T-helper 1 cell (primary cell): Measurements from ENCODE around the gene SLC8A1.

Source experiments
- DNase-seq, 5 donors: peaks; one replicate each; pipeline ENCODE4 v3.0.0-alpha.2; 2012 to 2020

Gene SLC8A1

GRCh38 chr2:40300391-40300790 is 151.5 kb downstream of the SLC8A1 start:
- no peak for DNase-seq

- DNase-seq: no peak
Observed at GRCh38 chr2:40299781-40300180, 152.1 kb downstream of the SLC8A1 start.

DNA sequence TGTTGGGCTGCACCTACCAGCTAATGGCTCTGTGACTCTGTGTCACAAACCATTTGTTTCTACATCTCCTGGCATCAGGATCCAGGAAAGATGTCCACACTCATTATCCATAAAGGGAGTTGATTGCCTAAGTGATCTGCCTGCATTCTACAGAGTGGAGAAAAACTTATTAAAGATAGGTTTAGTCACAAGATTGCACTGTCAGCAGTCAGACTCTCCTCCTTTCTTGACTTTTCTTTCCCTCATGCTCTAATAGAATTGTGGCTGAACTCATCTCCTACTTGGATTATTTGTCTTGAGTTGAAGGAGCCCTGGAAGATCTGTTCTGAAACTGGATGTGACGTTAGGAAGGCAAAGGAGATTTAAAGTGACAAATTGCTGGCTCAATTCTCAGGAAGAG is 152.7 kb downstream of the SLC8A1 start:
- DNase-seq: no peak

DNA sequence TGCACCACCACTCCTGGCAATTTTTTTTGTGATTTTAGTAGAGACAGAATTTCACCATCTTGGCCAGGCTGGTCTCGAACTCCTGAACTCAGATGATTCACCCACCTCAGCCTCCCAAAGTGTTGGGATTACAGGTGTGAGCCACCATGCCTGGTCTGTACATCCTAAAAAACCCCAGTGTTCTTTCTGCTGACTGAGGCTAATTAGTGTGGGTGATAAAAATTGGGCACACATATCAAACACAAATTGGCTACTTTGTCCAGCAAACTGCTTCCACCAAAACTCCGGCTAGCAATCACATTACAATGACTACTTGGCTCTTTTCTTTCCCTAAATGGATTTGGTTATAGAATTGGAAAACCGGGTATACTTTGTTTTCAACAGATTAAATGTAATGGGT is 153.9 kb downstream of the SLC8A1 start:
- DNase-seq: no peak

GRCh38 chr2:40292291-40292690 is 159.6 kb downstream of the SLC8A1 start:
- no peak for DNase-seq

GRCh38 chr2:40289771-40290404 is 162.0 kb downstream of the SLC8A1 start:
- no peak for DNase-seq

GRCh38 chr2:40287773-40288172 is 164.1 kb downstream of the SLC8A1 start:
- DNase-seq: no peak

DNA sequence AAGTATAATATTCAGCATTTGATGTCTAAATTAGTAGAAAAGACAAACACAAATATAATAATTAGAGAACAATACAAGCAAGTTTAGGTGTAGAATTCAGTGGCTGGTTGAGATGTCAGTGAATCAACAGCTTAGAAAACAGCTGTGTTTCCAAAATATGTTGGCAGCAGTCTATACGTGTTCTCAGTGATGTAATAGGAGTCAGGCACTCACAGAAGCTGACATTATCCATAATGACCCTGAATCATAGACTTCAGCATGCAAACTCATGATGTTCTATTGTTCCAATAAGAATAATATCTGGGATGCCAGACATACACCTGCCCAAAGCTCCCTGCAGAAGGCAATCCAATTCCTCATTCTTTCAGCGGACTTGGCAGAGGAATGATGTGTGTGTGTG is 164.7 kb downstream of the SLC8A1 start:
- no peak for DNase-seq

DNA sequence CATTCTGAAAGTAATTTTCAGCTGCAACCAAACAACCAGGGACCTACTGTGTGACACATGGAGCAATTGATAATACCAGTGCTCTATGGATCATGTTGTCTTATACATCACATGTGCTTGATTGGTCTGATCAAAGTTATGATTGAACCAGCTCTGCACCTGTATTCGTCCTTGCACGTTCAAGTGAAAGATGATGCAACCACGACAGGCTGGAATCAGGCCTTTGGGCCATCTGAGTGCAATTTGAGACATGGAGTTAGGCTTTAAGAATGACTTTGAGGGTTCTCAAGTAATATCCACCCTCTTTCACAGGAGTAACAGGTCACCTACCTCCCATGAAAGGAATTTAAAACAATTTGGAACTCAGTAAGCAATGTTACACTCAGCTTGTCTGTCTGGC is 165.2 kb downstream of the SLC8A1 start:
- DNase-seq: no peak

DNA sequence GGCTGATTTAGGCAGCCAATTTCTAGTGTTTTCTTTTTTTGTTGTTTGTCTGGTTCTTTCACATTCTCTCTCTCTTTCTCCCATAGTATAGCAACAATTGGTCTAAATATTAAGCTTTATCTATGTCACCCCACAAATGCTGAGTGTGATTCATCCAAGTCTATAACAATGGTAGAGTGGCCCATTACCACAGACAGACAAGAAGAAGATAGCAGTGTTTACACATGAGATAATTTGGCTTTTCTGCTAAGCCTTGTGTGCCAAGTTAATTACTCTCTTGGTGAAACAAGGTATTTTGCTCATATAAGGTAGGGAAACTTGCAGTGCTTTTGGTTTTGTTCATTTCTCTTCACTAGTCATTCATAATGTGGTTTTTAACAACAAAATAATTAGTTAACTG is 166.5 kb downstream of the SLC8A1 start:
- no peak for DNase-seq

DNA sequence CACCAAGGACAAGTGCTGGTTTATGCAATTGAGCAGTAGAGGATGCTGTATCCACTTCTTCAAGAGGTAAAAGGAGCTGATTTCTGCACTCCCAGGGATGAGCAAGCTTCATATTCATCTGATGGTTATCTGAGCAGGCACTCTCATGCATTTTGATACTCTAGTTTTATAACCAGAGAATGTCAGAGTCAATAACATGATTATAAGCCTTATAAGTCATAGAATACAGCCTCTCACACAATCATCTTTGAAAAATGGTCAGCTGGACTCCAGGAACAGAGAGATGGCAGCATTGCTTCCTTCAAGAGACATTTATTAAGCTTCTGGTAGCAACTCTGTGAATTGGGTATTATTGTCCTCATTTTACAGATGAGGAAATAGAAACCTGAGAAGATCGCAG is 167.1 kb downstream of the SLC8A1 start:
- no peak for DNase-seq

- DNase-seq: no peak
Observed at GRCh38 chr2:40283111-40283909, 168.6 kb downstream of the SLC8A1 start.

- DNase-seq: no peak
Observed at GRCh38 chr2:40282428-40282827, 169.5 kb downstream of the SLC8A1 start.

DNA sequence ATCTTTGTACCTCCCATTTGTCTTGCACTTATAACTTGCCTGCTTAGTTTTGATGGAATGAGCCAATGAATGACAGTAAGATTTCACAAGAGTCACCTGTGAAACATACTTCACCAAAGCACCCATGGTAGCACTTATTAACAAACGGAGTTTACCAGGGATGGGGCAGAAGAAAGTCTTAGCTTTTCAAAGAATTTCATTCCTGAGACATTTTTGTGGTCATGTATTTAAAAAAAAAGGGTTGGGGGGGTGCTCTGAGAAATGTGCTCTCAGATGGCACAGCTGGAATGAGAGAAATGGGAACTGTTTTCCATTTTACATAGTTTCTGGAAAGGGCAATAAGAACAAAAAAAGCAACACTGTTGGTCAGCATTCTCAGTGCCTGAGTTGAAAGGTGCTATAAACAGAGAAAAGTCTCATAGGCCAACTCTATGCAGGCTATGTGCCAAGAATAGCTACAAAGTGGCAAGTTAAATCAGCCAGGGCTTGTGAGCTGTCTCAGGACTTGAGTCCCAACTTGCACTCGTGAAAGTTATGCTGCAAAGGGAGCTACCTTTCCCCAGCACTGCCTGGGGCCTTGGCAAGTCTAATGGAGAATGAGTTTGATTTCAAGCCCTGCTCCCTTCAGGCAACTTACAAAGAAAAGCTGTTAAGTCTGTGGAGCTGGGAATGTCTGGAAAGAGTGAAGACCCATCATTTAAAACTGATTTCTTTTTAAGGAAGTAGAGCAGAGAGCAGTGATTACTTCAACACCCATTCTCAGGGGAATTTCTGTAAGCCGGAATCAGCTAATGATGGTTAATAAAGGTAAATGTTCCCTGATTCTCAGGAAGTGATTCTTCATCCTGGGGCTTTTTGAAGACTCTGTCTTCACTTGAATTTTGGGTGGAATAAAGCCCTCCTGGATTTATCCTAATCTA is 170.6 kb downstream of the SLC8A1 start:
- no peak for DNase-seq

- no peak for DNase-seq
Observed at GRCh38 chr2:40279482-40279881, 172.4 kb downstream of the SLC8A1 start.

DNA sequence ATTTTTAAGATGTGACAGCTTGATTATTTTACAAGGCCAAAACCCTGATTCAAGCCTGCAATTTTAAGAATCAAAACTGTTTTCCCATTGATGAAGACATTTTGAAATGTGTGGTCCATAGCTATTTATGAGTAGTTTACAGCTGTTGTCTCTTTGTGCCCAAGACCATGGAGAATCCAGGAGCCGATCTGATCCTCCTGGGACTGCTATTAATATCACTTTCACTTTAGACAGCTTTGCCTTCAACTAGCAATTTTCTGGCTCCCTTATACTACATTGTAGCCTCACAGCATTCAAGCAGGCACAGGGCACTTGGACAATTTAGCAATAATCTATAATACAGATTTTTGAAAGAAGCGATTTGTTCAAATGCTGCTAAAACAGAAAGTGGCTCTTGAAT is 172.9 kb downstream of the SLC8A1 start:
- no peak for DNase-seq

GRCh38 chr2:40276076-40276475 is 175.8 kb downstream of the SLC8A1 start:
- DNase-seq: no peak

- DNase-seq: no peak
Observed at GRCh38 chr2:40274270-40274669, 177.6 kb downstream of the SLC8A1 start.

GRCh38 chr2:40273734-40274182 is 178.1 kb downstream of the SLC8A1 start:
- no peak for DNase-seq

DNA sequence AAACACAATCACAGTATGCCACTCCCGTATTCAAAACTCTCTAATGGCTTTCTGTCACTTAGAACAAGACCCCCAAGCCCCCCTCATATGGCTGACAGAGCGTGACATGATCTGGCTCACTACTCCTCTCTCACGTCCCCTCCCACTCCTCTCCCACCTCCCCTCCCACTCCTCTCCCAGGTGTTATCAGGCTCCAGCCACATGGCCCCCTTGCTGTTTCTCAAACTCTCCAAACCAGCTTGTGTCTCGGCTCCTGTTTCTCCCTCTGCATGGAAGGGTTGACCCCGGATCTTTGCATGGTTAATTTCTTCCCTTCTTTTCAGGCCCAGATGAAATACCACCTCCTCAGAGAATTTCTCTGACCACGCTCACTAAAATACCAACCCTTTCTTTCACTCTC is 180.8 kb downstream of the SLC8A1 start:
- DNase-seq: no peak

- DNase-seq: no peak
Observed at GRCh38 chr2:40270372-40270771, 181.5 kb downstream of the SLC8A1 start.

- DNase-seq: no peak
Observed at GRCh38 chr2:40268566-40268965, 183.3 kb downstream of the SLC8A1 start.

DNA sequence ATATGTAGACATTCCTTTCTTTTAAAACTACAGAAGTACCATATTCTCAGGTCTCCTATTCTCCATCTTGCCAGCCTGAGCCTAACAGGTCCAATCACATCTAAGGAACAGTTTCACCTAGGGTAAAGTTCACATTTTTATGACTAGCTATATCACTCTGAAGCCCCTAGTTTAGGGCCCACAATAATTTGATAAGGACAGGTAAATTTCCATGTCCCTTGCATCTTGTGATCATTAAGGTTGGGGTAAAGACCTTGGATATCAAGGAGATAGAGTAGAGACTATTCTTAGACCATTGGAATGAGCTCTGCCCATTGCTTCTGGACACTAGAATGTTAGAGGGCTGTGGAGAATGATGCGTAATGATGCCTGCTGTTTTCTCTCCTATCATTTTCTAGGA is 185.7 kb downstream of the SLC8A1 start:
- DNase-seq: no peak
